Loucy (cell line): ENCODE results near the gene DNAJC8.

Experiments used
- H2AFZ ChIP-seq: fragments of 200-600 bp; sonication (generic); 2 replicates; pipeline ENCODE4 v1.6.0; 2016; ENCODE audit warnings: antibody characterized with exemption, mild to moderate bottlenecking, low read length, moderate library complexity
- H3F3A ChIP-seq: fragments of 200-600 bp; 2 replicates; pipeline ENCODE4 v1.6.0; 2016; ENCODE audit warnings: antibody characterized with exemption, low read depth, mild to moderate bottlenecking
- H3K27me3 ChIP-seq: fragments of 200-600 bp; sonication (generic); 2 replicates; pipeline ENCODE4 v1.6.1; 2014; ENCODE audit warnings: low read length, mild to moderate bottlenecking; ENCODE audit not compliant: insufficient read depth, poor library complexity, severe bottlenecking
- H3K36me3 ChIP-seq: fragments of 200-600 bp; sonication (generic); 2 replicates; pipeline ENCODE4 v1.6.1; 2016; ENCODE audit warnings: low read length; ENCODE audit not compliant: insufficient read depth
- H3K4me1 ChIP-seq: fragments of 200-600 bp; sonication (generic); 2 replicates; pipeline ENCODE4 v1.5.1; 2014; ENCODE audit warnings: low read length, mild to moderate bottlenecking; ENCODE audit not compliant: insufficient read depth, poor library complexity, severe bottlenecking
- H3K4me2 ChIP-seq: fragments of 200-600 bp; sonication (generic); 2 replicates; pipeline ENCODE4 v1.6.0; 2014; ENCODE audit warnings: antibody characterized with exemption, low read length, low read depth, mild to moderate bottlenecking; ENCODE audit not compliant: poor library complexity, severe bottlenecking
- H3K4me3 ChIP-seq: fragments of 200-600 bp; sonication (generic); 2 replicates; pipeline ENCODE4 v1.5.1; 2014; ENCODE audit warnings: low read length, mild to moderate bottlenecking, mixed read lengths; ENCODE audit not compliant: poor library complexity, severe bottlenecking
- H3K79me2 ChIP-seq: fragments of 200-600 bp; sonication (generic); 2 replicates; pipeline ENCODE4 v1.6.1; 2014; ENCODE audit warnings: low read length; ENCODE audit not compliant: insufficient read depth
- H3K9ac ChIP-seq: fragments of 200-600 bp; sonication (generic); 2 replicates; pipeline ENCODE4 v1.6.0; 2014; ENCODE audit warnings: mild to moderate bottlenecking, low read depth, low read length, moderate library complexity; ENCODE audit not compliant: poor library complexity, severe bottlenecking
- H3K9me2 ChIP-seq: fragments of 200-600 bp; sonication (generic); replicated peaks from 2 replicates; pipeline ENCODE4 v1.6.1; 2016; ENCODE audit warnings: low read depth, low read length, mixed read lengths
- H3K9me3 ChIP-seq: fragments of 200-600 bp; sonication (generic); 2 replicates; pipeline ENCODE4 v1.6.1; 2014; ENCODE audit warnings: mild to moderate bottlenecking, antibody characterized with exemption, low read length, low read depth; ENCODE audit not compliant: insufficient read depth
- H4K20me1 ChIP-seq: fragments of 200-600 bp; sonication (generic); 2 replicates; pipeline ENCODE4 v1.6.0; 2014; ENCODE audit warnings: antibody characterized with exemption, low read length, mild to moderate bottlenecking; ENCODE audit not compliant: insufficient read depth, poor library complexity, severe bottlenecking
- EZH2phosphoT487 ChIP-seq: fragments of 200-600 bp; IDR thresholded peaks from 2 replicates; pipeline ENCODE4 v1.6.1; 2018; ENCODE audit warnings: antibody characterized with exemption, mild to moderate bottlenecking, moderate library complexity, borderline replicate concordance
- TF ChIP-seq, protein P1 (sequence below): fragments of 200-600 bp; sonication (generic); conservative IDR thresholded peaks from 2 replicates; pipeline ENCODE4 v1.5.1; 2014; ENCODE audit warnings: mild to moderate bottlenecking, antibody characterized with exemption, low read length

DNAJC8 gene

DNA sequence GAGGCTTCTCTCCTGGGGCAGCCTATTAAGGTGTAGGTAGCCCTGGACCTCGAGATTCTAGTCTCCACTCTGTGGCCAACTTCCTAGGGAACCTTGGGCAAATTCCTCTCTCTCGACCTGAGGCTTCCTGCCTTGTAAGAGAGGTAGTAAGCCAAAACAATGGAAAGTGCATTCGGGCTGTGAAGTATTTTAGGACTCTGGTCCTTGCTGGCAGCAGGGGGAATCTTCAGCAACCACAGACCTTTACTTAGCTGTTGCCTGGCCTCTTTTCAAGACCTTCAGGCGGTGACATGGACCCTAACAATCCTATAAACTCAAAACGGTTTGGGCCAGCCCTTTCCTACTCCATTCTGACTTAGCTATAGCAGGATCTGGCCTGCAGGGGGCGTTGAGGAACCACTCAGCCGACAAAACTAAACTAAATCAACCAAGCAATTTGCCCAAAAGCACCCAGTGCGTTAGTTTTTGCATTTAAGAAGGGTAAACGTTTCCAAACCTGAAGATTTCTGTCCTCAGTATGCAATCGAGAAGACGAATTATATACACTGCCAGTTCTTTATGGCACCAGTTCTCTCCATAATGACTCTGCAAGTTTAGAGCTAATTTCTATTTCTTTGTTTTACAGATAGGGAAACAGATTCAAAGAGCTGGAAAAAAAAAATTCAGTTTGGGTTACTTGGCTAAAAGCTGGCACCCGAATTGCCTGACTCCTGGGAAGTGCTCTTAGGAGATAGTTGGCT lies 15.6 kb upstream of the DNAJC8 start:
- 0 out of 2 replicates have a peak, but pooled peaks cover 8% of the 10 kb centered on the region for H3K79me2 ChIP-seq
- H3K9me3 ChIP-seq = no peaks in the 10 kb centered on the region
- peak overlapping the region; percentile 69 for H3K9ac ChIP-seq
- H4K20me1 ChIP-seq = no peaks in the 10 kb centered on the region
- peak overlapping the region; percentile 76 for H2AFZ ChIP-seq
- no peaks in the 10 kb centered on the region for H3K27me3 ChIP-seq
- no peaks in the 10 kb centered on the region for H3K9me2 ChIP-seq
- H3K36me3 ChIP-seq = no peaks in the 10 kb centered on the region
- no peak for TF ChIP-seq EZH2phosphoT487
- TF ChIP-seq, protein P1, sequence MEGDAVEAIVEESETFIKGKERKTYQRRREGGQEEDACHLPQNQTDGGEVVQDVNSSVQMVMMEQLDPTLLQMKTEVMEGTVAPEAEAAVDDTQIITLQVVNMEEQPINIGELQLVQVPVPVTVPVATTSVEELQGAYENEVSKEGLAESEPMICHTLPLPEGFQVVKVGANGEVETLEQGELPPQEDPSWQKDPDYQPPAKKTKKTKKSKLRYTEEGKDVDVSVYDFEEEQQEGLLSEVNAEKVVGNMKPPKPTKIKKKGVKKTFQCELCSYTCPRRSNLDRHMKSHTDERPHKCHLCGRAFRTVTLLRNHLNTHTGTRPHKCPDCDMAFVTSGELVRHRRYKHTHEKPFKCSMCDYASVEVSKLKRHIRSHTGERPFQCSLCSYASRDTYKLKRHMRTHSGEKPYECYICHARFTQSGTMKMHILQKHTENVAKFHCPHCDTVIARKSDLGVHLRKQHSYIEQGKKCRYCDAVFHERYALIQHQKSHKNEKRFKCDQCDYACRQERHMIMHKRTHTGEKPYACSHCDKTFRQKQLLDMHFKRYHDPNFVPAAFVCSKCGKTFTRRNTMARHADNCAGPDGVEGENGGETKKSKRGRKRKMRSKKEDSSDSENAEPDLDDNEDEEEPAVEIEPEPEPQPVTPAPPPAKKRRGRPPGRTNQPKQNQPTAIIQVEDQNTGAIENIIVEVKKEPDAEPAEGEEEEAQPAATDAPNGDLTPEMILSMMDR = peak; percentile 98
- peak overlapping the region; percentile 93 for H3K4me3 ChIP-seq
- H3F3A ChIP-seq = 0 out of 2 replicates have a peak, but pooled peaks cover 3% of the 10 kb centered on the region
- H3K4me1 ChIP-seq = peaks cover 39% of the 10 kb centered on the region
- peak overlapping the region; percentile 82 for H3K4me2 ChIP-seq

DNA sequence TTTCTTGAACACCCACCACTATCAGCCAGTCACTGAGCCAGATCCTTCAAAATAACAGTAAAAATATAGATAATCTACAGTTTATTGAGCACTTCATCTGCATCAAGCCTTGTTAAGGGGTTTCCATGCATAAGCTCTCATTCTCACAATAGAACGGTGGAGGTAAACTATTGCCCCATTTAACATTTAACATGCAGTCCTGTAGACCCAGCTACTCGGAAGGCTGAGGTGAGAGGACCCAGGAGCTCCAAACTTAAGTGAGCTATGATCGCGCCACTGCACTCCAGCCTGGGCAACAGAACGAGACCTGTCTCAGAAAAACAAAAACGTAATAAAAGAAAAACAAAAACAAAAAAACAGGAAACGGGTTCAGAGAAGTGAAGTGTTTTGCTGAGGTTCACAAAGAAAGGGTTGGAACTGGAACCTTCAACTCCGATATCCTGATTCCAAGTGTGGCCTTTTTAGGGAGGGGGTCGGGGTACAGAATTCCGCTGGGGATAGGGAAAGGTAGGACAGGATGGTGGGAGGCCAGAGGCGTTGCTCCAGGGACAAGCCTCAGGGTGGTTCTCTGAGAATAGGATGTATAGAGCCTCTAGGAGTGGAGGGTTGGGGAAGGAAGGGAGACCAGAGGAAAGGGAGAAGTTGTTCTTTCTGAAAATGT lies 14.9 kb upstream of the DNAJC8 start:
- peak overlapping the region; percentile 69 for H3K9ac ChIP-seq
- no peaks in the 10 kb centered on the region for H3K27me3 ChIP-seq
- H3K4me2 ChIP-seq = peak overlapping the region; percentile 82
- no peaks in the 10 kb centered on the region for H3K9me2 ChIP-seq
- H3K4me3 ChIP-seq = peak overlapping the region; percentile 93
- H3K79me2 ChIP-seq = 0 out of 2 replicates have a peak, but pooled peaks cover 8% of the 10 kb centered on the region
- H3K36me3 ChIP-seq = no peaks in the 10 kb centered on the region
- H3K4me1 ChIP-seq = peaks cover 42% of the 10 kb centered on the region
- H2AFZ ChIP-seq = peak overlapping the region; percentile 76
- no peaks in the 10 kb centered on the region for H4K20me1 ChIP-seq
- H3K9me3 ChIP-seq = no peaks in the 10 kb centered on the region
- TF ChIP-seq, protein P1 = no peak
- 0 out of 2 replicates have a peak, but pooled peaks cover 3% of the 10 kb centered on the region for H3F3A ChIP-seq

DNA sequence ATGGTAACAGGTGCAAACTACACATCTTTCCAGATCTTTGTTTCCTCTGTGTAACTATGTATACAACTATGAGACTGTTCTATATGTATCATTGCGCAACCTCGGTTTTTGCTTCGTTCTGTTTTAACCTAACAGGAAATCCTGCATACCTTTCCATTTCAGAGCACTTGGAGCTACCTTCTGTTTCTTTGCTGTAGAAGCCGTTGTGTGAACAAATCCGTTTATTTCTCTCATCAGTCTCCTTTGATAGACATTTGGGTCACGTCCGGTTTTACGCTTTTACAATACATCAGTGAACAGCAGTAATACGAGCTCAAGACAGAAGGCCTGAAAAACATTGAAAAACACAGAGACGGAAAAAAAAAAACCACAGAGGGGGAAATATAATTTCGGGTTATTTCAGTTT lies 13.6 kb upstream of the DNAJC8 start:
- Histone ChIP-seq H3K4me3 (peak overlapping the region; percentile 93), H3K9ac (peak overlapping the region; percentile 88), H3K79me2 (0 out of 2 replicates have a peak, but pooled peaks cover 8% of the 10 kb centered on the region), H3K4me1 (peaks cover 42% of the 10 kb centered on the region), H3K4me2 (peak overlapping the region; percentile 84), H3F3A (0 out of 2 replicates have a peak, but pooled peaks cover 3% of the 10 kb centered on the region), H3K27me3 (no peaks in the 10 kb centered on the region), H3K36me3 (no peaks in the 10 kb centered on the region), H3K9me2 (no peaks in the 10 kb centered on the region), H2AFZ (peak overlapping the region; percentile 89), H3K9me3 (no peaks in the 10 kb centered on the region), H4K20me1 (no peaks in the 10 kb centered on the region)
- TF ChIP-seq EZH2phosphoT487 = no peak
- TF ChIP-seq, protein P1 = no peak
